Stimulated activated CD4-positive, alpha-beta T cell treated with anti-CD3 and anti-CD28 coated beads, Interleukin-2, amount 100 ng/mL, for 24 hours (primary cell): ENCODE measurements around the gene PPP1R10.

Experiments used
- DNase-seq, 2 donors: peaks; one replicate each; pipeline ENCODE4 v3.0.0-alpha.2; 2020

PPP1R10 gene

DNA sequence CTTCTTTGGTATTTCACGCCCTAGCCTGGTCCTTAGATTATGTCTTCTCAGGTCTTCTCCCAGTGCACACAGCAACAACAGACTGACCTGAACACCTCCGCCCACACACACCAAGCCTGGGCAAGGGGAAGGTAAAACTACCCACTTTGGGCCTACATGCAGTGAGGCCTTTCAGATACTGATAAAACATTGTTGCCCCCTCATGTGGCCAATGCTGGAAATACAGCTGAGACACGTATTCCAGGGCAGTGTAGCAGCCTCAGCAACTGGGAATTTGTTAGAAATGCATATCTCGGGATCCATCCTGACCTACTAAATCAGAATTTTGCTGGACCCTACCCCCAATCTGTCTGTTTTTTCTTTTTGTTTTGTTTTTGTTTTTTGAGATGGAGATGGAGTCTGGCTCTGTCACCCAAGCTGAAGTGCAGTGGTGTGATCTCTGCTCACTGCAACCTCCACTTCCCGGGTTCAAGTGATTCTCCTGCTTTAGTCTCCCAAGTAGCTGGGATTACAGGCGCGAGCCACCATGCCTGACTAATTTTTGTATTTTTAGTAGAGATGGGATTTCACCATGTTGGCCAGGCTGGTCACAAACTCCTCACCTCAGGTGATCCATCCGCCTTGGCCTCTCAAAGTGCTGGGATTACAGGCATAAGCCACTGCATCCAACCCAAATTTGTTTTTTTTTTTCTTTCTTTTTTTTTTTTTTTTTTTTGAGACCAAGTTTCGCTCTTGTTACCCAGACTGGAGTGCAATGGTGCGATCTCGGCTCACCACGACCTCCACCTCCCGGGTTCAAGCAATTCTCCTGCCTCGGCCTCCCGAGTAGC, 19.5 kb downstream of the PPP1R10 start:
- DNase-seq, result peak; percentile 87

DNA sequence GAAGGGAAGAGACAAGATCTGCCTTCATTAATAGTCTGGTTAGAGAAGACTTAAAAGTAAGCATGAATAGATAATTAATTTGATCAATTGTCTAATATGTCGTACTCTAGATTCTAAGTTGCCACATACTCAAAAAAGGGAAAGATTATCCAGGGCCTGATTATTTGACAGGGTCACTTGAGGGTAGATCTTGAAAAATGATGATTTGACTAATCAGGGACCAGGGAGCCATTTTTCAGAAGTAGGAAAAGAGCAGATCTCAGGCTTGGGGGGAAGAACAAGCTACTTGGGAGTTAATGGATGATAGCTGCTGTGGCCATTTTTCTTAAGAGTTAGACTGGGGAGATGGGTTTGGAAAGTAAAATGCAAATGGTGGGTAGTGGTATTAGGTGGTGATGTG, 24.8 kb downstream of the PPP1R10 start:
- DNase-seq, result no peak

- no peak for DNase-seq
Measured at GRCh38 chr6:30591008-30591407, 26.0 kb downstream of the PPP1R10 start.

- no peak for DNase-seq
Measured at GRCh38 chr6:30590509-30590908, 26.5 kb downstream of the PPP1R10 start.

- no peak for DNase-seq
Measured at GRCh38 chr6:30589754-30590358, 27.2 kb downstream of the PPP1R10 start.

DNA sequence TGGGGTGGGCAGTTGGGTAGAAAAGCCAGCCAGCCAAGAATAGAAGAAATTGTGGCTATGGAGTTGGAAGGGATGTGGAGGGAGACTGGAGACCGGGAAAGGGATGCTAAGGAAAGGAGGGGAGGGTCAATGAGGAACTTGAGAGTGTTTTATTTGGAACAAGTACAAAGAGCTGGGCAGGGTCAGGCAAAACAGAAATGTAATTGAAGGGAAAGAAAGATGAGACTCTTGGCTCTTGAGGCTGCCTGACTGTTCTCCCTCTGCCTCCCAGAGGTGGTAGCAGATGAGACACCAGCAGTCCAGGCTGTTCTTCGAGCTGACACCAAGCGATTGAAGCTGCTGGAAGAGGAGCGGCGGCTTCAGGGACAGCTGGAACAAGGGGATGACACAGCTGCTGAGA, 33.1 kb downstream of the PPP1R10 start:
- no peak for DNase-seq

- no peak for DNase-seq
Measured at GRCh38 chr6:30578051-30578450, 39.0 kb downstream of the PPP1R10 start.

DNA sequence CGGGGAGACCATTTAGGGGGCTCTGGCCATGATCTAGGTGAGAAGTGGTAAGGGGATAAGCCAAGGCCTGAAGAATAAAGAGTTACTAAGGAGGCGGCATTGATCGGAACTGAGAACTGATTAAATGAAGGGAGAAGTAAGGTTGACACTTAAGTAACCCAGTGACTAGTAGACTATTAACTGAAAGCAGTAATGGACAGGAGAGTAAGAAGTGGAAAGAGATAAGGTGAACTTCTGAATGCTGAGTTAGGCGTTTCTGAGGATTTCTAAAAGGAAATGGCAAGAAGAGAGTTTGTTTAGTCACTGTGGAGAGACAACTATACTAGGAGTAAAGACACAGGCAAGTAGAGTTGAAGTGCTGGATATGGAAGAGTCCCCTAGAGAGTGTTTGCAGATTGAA, 43.9 kb downstream of the PPP1R10 start:
- DNase-seq, result no peak

DNA sequence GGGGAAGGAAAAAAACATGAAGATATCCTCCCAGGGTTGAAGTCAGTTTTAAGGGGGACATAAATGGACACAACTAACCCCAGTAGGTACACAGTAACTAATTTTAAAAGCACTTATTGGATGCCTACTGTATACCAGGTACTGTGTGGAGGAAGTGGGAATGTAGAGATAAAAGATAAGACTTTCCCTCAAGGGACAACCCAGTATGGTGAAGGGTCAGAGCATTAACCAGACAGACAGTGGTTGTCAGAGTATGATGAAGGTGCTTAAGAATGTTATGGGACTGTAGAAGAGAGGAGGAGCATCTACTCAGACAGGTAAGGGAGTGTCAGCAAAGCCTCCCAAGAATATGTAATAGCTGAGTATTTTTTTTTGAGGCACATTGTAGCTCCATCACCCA, 44.9 kb downstream of the PPP1R10 start:
- DNase-seq, result no peak

- DNase-seq, result no peak
Measured at GRCh38 chr6:30571762-30572082, 45.3 kb downstream of the PPP1R10 start.

DNA sequence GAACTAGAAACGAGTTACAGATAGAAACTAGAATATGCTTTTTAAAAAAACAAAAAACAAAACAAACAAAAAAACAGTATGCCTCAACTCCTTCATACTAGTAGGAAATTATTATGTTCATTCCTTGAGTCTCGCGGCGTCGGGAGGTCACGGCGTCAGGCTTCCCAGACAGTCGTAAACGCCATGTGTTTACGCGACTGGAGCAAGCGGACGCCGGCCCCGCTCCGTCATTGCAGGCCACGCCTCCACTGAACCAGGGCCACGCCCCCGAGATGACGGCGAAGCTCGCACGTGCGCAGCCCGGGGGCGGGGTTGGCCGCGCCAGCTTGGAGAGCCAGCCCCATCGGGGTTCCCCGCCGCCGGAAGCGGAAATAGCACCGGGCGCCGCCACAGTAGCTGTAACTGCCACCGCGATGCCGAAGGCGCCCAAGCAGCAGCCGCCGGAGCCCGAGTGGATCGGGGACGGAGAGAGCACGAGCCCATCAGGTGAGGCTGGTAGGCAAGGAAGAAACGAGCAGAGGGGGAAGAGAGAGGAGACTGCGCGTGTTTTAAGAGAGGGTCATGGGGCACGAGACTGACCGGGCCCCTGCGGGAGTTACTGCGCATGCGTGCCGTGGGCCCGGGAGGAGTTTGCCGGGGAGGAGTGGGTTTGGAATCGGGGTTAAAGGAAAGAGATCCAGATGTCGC, 45.8 kb downstream of the PPP1R10 start, which contains the start of gene ABCF1:
Gene ABCF1, plus strand, starts transcription at position 368 of the 687 bp plus-strand sequence. Its CDS starts 46 bp downstream, at position 414.
- DNase-seq, result peak; percentile 99 to 100

DNA sequence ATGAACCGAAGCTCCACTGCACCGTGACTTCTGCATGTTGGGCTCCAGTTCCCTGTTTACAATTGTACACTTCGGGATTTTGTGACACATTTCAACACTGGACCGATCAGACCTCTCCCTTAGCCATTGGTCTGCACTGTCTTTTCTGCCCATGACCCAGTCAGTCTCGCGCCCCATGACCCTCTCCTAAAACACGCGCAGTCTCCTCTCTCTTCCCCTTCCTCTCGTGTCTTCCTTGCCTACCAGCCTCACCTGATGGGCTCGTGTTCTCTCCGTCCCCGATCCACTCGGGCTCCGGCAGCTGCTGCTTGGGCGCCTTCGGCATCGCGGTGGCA, 46.3 kb downstream of the PPP1R10 start:
- DNase-seq, result no peak

GRCh38 chr6:30570263-30570662, 46.8 kb downstream of the PPP1R10 start:
- no peak for DNase-seq

DNA sequence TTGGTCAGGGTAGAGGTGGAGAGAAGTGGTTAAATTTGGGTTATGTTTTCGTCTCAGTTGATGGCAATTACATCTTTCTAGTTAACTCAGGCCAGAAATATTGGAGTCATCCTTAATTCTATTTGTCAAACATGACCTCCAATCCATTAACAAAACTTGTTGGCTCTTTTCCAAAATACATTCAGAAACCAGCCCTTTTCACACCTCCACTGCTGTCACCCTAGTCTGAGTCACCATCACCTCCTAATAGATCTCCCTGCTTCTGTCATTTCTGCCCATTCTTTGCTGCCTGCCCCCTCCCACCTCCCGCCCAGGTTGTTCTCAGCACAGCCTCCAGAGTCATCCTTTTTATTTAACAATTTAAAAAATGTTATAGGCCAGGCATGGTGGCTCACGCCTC, 48.8 kb downstream of the PPP1R10 start:
- DNase-seq, result peak; percentile 53 to 67

- DNase-seq, result no peak
Measured at GRCh38 chr6:30565772-30566171, 51.3 kb downstream of the PPP1R10 start.

GRCh38 chr6:30564114-30564513, 52.9 kb downstream of the PPP1R10 start:
- no peak for DNase-seq

DNA sequence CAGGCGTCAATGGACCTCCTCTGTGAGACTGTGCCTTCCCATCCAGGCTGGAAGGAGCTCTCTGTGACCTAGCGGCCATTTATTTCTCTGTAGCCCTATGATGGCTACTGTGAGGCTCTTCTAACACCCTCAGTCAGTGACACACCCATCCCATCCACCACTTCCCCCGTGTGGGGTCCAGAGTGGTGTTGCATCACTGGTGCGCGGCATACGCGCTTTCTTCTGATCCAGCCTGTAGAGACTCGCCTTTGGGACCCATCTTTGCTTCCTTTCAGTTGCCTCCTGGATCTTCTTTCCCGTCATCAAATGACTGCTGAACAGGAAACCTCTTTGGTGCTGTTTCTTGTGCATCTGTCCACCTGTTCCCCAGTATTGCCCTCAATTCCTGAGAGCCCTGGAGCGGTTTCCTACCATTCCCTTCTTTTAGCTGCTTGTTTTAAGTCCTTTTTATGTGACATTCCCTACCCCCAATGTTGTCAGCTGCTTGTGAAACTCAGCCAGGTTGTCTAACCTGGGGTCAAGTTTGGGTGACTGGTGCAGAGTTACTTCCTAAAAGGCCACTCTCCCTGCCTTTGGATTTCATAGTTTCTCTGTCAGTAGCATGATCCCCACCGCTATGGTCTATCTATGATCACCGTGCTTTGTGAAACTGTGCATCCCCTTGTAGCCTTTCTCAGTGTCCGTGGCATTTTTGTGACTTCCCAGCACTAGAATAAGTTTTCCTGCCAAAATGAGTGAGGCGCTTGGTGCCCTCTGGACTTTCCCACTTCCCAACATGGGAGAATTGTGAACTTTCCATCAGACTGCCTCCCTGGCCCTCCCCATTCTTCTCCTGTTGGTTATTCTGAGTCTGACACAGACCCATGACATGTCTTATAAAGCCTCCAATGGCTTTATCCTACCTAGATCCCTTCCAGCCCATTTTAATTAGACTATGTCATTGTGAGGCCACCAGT, 54.3 kb downstream of the PPP1R10 start:
- no peak for DNase-seq

- no peak for DNase-seq
Measured at GRCh38 chr6:30560930-30561329, 56.1 kb downstream of the PPP1R10 start.

DNA sequence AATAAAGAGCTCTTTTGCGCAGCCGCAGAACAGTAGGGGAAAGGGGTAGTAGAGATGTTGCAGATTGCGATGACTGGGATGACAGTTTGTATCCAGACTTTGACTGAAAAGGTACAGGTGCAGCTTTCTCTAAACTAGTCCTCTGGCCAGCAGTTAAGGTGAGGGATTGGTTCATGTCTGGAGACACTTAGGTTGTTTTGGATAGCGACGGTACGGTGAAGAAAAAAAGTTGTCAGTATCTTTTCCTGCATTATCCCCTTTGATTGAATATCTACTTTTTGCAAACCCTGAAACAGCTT, 59.4 kb downstream of the PPP1R10 start:
- DNase-seq, result no peak

DNA sequence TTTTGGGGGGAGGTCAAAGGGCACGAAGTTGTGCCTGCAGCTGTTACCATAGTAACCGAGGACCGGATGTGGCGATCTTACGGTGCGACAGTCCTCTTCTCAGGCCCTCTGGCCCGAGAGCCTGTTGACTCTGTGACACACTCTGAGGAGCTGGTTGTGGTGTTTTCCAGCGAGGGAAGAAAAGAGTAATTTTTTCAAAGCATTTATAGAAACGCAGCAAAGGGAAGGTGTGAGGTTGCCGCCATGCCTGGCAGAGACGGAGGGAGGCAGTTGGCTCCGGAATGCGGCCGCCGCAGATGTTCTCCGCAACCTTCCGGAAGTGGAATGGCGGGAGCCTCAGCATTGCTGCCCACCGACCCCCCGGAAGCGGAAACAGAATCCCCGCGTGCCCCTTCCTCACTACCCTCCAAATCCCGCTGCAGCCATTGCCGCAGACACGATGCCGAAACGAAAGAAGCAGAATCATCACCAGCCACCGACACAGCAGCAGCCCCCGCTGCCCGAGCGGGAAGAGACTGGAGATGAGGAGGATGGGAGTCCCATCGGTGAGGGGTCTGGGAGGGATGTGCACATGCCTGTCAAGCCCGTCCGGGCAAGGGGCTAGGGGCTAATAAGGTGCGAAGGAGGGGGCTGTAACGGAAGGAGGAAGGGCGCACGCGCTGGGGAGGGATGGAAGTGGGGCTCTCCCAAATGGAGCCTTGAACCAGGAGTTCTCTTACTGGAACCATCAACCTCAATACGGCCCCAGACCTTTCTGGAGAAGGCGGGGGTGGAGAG, 59.9 kb downstream of the PPP1R10 start, which contains the start of gene PRR3:
Gene PRR3, plus strand, starts transcription at position 390 of the 777 bp plus-strand sequence. Its CDS starts 50 bp downstream, at position 440.
- DNase-seq, result peak; percentile 87 to 90

DNA sequence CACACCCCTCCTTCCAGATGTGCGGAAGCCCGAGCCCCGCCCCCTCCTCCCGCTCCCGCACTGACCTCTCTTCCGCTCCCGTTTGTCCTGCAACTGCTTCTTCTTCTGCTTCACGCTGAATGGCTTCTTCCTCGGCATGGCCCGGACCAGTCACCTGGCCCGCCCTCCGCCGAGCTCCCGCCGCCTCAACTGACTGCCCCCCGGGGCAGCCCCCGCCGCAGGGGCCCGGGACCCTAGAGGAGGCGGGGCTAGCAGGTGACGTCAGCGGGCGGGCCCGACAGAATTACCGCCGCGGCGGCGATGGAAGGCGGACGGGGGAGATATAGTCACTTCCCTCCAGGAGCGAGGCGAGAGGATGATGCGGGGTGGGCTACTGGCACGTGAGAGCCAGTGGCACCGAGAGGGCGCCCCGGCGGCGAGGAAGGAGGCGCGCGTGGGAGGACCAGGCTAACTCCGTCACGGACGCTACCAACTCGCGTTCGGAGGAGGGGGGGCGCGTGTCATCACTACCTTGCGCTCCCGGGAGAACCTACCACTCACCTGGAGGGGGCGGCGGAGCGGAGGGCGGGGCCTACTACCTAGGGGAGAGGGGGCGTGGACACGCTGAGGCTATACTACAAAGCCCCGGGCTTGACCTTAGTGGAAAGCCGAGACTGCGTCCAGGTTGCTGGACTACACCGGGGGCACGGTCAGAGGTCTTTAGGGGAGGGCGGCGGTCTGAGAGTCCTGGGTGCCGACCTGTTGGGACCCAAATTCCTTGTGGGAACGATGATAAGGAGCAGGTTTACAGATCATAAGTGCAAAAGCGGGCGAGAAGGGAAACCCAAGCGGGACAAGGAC, 60.8 kb downstream of the PPP1R10 start, which contains the start of gene GNL1:
Gene GNL1, minus strand, starts transcription at position 424 of the 840 bp plus-strand sequence. Its CDS starts 286 bp downstream, at position 138.
- peak; percentile 100 for DNase-seq
